DMS114 treated with DMSO at 0.1 percent for 48 hours (cell line): ENCODE data around the gene SH3RF2.

ENCODE experiments used
- DNase-seq: peaks from one replicate; lab custom pipeline; 2025; ENCODE audit not compliant: unreplicated experiment; lab: John Stamatoyannopoulos, UW

Gene SH3RF2

GRCh38 chr5:145921211-145921610, 15.2 kb upstream of the SH3RF2 start:
- no peak for DNase-seq

DNA sequence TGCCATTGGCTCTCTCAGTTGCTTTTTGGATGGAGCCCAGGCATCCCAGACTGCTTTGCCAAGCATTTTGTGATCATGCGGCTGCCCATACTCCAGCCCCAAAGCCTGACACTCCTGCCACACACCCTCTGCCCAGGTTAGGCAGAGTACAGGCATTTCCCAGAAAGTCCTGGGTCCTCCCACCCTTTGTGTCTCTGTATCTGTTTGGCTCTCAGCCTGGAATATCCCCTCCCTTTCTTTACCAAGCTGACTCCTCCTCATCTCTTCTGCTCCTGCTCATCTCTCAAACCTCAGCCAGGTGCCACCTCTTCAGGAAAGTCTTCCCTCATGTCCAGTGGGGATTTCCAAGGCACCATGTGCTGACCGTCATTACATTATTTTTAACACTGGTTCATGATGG, 14.3 kb upstream of the SH3RF2 start:
- no peak for DNase-seq

GRCh38 chr5:145923405-145923804, 13.0 kb upstream of the SH3RF2 start:
- DNase-seq, result no peak

DNA sequence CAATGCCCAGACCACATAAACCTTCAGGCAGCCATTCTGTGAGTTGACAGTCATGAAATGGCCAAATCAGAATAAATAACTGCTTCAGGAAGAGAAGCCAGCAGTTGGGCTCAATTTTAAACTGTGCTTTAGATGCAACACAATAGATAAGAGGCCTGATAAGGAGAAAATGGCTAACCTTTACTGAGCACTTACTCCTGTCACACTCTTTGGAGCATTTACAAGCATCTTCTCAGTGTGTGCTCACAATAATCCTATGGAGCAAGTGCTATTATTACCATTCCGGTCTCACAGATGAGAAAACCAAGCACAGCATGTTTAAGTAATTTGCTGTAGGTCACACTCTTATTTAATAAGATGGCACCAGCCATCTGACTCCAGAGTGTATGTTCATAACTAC, 11.5 kb upstream of the SH3RF2 start:
- DNase-seq, result no peak

DNA sequence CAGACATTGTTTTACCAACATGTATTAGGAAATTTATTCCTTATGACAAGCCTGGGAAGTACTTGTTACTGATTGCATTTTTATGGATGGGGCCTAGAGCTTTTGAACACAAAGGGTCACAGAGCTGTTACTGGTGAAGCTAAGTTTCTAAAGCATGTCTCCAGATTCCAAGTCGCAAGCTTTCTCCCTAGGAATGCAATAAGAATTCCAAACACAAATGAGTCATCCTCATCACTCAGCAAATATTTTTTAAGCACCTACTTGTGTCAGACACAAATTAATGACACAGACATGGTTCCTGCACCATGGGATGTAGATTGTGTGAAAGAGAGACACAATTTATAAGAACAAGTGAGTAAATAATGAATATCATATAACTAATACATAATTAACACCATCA, 11.0 kb upstream of the SH3RF2 start:
- DNase-seq, result no peak

- no peak for DNase-seq
Measured at GRCh38 chr5:145925803-145926202, 10.6 kb upstream of the SH3RF2 start.

DNA sequence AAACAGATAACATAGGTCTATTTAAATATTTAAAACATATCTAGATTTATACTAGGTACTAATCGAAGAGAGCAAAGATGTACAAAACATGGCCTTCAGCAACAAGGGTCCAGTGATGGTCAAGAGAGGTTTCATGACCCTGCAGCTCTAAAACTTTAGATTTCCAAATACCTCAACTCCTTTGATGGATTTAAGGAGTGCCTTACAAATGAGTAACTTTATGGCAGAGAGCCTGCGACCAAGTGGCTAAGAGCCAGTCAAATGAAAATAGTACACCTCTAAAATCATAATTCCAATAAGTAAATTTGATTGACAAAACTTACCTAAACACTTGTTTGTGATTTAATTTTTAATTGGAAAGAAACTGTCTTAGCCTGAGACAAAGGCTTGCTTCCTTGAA, 4.7 kb upstream of the SH3RF2 start:
- no peak for DNase-seq

DNA sequence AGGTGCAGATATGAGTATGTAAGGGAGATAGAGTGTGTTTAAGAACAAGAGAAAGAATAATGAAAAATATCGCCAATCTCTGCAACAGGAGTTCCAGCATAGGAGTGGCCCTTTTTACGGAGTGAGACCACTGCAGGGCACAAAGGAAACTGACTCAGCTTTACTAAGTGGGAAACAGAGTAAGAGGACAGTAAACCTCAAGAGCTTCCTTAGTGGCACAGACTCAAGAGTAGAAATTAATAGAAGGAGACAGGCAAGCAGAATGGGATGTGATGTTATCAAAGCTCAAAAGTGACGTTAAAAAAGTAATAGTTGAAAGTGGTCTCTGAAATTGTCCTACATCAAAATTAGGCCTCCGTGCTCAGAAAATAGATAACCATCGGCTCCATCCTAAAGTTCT, 2.1 kb upstream of the SH3RF2 start:
- no peak for DNase-seq

GRCh38 chr5:145937432-145938250, 1.3 kb downstream of the SH3RF2 start:
- DNase-seq, result no peak

GRCh38 chr5:145938776-145939539, 2.6 kb downstream of the SH3RF2 start:
- no peak for DNase-seq

DNA sequence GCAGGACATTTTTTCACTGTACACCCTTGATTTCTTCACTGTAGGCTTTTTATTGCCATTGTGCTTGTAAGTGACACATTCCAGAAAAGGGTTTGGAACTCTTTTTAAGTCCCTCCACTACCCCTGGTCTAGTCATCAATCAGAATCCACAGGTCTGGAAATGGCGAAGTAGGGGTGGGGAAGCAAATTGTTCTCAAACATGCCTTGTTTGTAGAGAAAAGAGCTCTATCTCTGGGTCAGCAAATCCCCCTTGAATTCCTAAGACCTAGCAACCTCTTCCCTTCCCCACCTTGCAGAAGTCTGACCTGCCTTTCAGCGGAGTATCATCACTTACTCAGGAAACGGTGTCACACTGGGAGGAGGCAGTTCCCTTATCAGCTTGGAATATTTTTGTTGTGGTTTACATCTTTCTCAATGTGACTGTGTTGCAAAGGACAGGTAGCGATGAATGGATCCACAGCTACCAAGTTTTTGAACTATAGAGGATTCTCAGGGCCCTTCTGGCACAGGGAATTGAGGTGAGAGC, 3.2 kb downstream of the SH3RF2 start:
- no peak for DNase-seq

DNA sequence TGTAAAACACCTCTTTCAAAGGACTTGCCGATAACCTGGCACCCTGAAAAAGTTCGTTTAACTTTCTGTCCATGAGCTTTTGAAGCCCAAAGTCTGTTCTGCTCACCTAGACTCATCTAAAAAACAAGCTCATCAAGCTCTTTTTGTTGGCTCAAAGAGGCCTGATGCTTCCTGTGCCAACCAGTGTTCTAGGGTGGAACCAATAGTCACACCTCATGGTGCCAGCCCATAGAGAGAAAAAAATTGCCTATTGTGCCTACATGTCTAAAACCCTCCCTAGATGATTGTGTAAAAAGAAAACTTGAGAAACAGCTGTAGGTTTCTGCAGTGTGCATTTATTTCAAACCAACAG, 4.7 kb downstream of the SH3RF2 start:
- DNase-seq, result no peak

GRCh38 chr5:145941448-145942130, 5.2 kb downstream of the SH3RF2 start:
- DNase-seq, result no peak

DNA sequence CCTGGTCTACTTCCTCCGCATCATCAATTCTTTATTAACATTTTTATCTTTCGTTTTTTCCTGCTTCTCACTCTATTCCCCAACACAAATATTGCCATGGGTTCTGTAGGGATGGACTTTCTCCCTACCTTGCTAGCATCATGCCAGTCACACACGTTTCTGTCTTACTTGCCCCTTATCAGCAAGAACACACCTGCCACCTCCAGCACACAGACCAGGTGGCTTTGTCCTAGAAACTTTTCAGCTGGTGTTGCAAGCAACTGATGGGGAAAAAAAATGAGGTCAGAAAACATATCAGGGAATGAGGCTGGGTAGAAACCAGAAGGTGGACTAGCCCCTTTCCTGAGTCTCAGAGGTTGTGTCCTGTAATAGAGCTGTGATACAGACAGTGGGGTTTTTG, 5.8 kb downstream of the SH3RF2 start:
- DNase-seq, result no peak

GRCh38 chr5:145942749-145943148, 6.4 kb downstream of the SH3RF2 start:
- DNase-seq, result no peak

GRCh38 chr5:145943674-145944121, 7.3 kb downstream of the SH3RF2 start:
- DNase-seq, result no peak

DNA sequence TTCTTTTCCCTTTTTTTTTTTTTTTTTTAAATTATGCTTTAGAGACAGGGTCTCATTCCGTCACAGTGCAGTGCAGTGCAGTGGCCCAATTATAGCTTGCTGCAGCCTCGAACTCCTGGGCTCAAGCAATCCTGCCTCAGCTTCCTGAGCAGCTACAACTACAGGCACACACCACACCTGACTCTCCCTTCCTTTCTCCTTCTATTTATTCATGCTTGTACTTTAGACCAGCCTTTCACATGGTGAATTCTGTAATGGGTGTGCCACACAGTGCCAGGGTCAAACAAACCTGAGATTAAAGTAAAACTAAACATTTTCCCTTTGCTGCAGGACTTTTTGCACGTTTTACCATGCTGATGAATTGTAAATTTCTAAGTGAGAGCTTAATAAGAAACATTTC, 8.0 kb downstream of the SH3RF2 start:
- DNase-seq, result no peak

- no peak for DNase-seq
Measured at GRCh38 chr5:145945620-145946111, 9.3 kb downstream of the SH3RF2 start.

DNA sequence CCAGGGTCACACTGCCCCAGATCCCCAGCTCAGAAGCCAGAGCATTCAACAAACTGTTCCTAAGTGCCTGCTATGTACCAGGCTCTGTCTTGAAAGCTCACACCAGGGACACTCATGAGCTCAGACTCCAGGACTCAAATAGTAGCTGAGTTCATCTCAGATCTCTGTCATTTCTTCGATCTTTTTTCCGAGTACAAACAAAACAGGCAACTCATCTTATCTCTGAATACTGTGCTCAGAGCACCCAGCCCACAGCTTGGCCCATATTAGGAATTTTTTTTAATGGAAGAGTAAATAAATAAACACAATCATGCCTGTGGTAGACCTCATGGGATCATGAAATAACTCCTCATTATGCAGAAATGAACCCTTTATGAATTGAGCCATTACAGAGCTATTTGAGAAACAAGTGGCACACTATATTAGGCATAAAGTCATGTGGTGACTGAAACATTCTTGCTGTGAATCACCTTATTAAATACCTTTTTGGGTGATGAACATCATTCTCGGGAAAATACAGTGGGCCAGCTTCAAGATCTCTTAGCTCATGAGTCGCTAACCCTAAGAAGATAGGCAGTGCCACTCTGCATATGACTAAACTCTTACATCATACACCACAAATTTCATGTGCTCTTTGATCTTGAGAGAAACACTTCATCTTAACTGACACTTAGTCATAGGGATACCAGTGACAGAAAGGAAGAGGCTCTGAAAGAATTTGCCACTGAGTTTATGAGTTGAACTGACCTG, 9.9 kb downstream of the SH3RF2 start:
- no peak for DNase-seq

DNA sequence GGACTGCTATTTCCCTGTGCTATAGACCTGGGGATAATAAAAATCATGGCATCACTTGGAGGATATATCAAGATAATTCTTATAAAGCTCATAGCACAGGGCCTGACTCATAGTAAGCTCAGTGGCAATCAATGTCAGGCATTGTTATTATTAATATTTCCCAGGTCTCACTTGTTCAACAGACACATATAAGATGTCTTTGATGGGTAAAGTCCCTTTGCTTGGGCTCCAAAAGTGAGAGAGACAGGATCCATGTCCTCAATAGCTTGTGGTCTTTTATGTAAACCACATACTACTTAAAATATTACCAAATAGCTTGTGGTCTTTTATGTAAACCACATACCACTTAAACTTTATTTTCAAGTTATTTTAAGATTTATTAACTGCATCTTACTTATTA, 11.2 kb downstream of the SH3RF2 start:
- DNase-seq, result no peak

- DNase-seq, result no peak
Measured at GRCh38 chr5:145948047-145948446, 11.7 kb downstream of the SH3RF2 start.
